ENCODE data around the gene NAT14. TPM values are rescaled to one million over a fixed set of nuclear protein-coding genes. Genes with fewer than 3 reads are reported as not detected.

The NAT14 gene
- total RNA-seq, 1 donor: 18.1 TPM

GRCh38 chr19:55471266-55471665, 13.7 kb upstream of the NAT14 start:
- H3K4me3 ChIP-seq (ENCODE audit: low read depth, low read length): no peak overlapping the region
- no peak for DNase-seq (ENCODE audit: low read depth)
- TF ChIP-seq CTCF (IDR thresholded peaks at IDR 0.05; ENCODE audit: insufficient read depth, low read depth, low read length): no peak

- no peak overlapping the region for H3K4me3 ChIP-seq (ENCODE audit: low read depth, low read length)
- no peak for TF ChIP-seq CTCF (IDR thresholded peaks at IDR 0.05; ENCODE audit: insufficient read depth, low read depth, low read length)
- DNase-seq (ENCODE audit: low read depth): peak; percentile 52
Observed at GRCh38 chr19:55472463-55472862, 12.5 kb upstream of the NAT14 start.

- H3K4me3 ChIP-seq (ENCODE audit: low read depth, low read length): no peak overlapping the region
- peak; percentile 76 for DNase-seq (ENCODE audit: low read depth)
- TF ChIP-seq CTCF (IDR thresholded peaks at IDR 0.05; ENCODE audit: insufficient read depth, low read depth, low read length): no peak
Observed at GRCh38 chr19:55473225-55474012, 11.6 kb upstream of the NAT14 start.

GRCh38 chr19:55474269-55475265, 10.4 kb upstream of the NAT14 start:
- no peak overlapping the region for H3K4me3 ChIP-seq (ENCODE audit: low read depth, low read length)
- peak; percentile 54 for DNase-seq (ENCODE audit: low read depth)
- TF ChIP-seq CTCF (IDR thresholded peaks at IDR 0.05; ENCODE audit: insufficient read depth, low read depth, low read length): no peak

- TF ChIP-seq CTCF (IDR thresholded peaks at IDR 0.05; ENCODE audit: insufficient read depth, low read depth, low read length): no peak
- peak within 1 kb of the TSS; percentile 62 for H3K4me3 ChIP-seq (ENCODE audit: low read depth, low read length)
- peak; percentile 98 for DNase-seq (ENCODE audit: low read depth)
Observed at GRCh38 chr19:55476100-55476775, 8.8 kb upstream of the NAT14 start, which contains the start of gene ZNF628. ZNF628 (plus strand) TSS chr19:55476617; CDS start chr19:55479911, 3,294 bp downstream.

- H3K4me3 ChIP-seq (ENCODE audit: low read depth, low read length): peak overlapping the region; percentile 62
- TF ChIP-seq CTCF (IDR thresholded peaks at IDR 0.05; ENCODE audit: insufficient read depth, low read depth, low read length): no peak
- no peak for DNase-seq (ENCODE audit: low read depth)
Observed at GRCh38 chr19:55477905-55478304, 7.1 kb upstream of the NAT14 start.

All from fibroblast of villous mesenchyme (primary cell).